B cell (primary cell): ENCODE results near the gene FXR2. TPM values are rescaled to one million over a fixed set of nuclear protein-coding genes. Genes with fewer than 3 reads are reported as not detected.
"Not testable (repeated sequence)": the region's sequence is repeated elsewhere in the genome, so short reads cannot be mapped to it uniquely, and the experiment has no call there.

Source experiments
- ATAC-seq: fragments of 200-7000 bp; cut with Tn5 transposase; one replicate; pipeline ENCODE4 v1.10.0; 2021; ENCODE audit warnings: low read depth, mild to moderate bottlenecking, moderate number of reproducible peaks, moderate library complexity
- CTCF ChIA-PET: fragments of 350-600 bp; sonication (Branson Sonifier 250); formaldehyde crosslinking; loops from one replicate; lab custom pipeline; 2021; ENCODE audit warnings: antibody characterized with exemption, inconsistent platforms; lab: Charles Lee
- POLR2A ChIA-PET: fragments of 350-600 bp; sonication (Branson Sonifier 250); formaldehyde crosslinking; loops from one replicate; lab custom pipeline; 2021; ENCODE audit warnings: antibody characterized with exemption; lab: Charles Lee
- DNase-seq: peaks from one replicate; pipeline ENCODE4 v3.0.0; 2013
- H2AFZ ChIP-seq: 2 replicates; pipeline ENCODE4 v1.6.1; 2012; ENCODE audit warnings: mild to moderate bottlenecking, low read depth, low read length; ENCODE audit not compliant: insufficient read depth, poor library complexity, severe bottlenecking
- H3K27ac ChIP-seq, 2 donors: 1 replicate in 1 of 2; 2 replicates in 1 of 2; pipeline ENCODE4 v1.5.1; 2012 to 2013; ENCODE audit warnings: low read length in 2 of 2, mild to moderate bottlenecking in 2 of 2, moderate library complexity in 1 of 2
- H3K27me3 ChIP-seq, 4 experiments: fragments of 200-600 bp in 1 of 4; sonication (generic) in 1 of 4; replicated peaks in 1 of 4; 1 replicate in 2 of 4; 2 replicates in 2 of 4; pipeline versions ENCODE4 v1.6.1 to v1.7.0; 2013 to 2016; ENCODE audit warnings: low read length in 3 of 4, mild to moderate bottlenecking in 2 of 4, mixed read lengths in 1 of 4, moderate library complexity in 1 of 4; ENCODE audit not compliant: insufficient read depth in 4 of 4, control insufficient read depth in 3 of 4; ENCODE audit errors: control extremely low read depth in 1 of 4
- H3K36me3 ChIP-seq, 2 experiments: replicated peaks in 1 of 2; 1 replicate in 1 of 2; 2 replicates in 1 of 2; pipeline versions ENCODE4 v1.6.1 to v1.7.1; 2013; ENCODE audit warnings: low read length in 1 of 2; ENCODE audit not compliant: insufficient read depth in 2 of 2, control insufficient read depth in 1 of 2; ENCODE audit errors: control extremely low read depth in 1 of 2, extremely low read depth in 1 of 2
- H3K4me1 ChIP-seq, 2 donors: fragments of 200-600 bp in 1 of 2; sonication (generic) in 1 of 2; 1 replicate in 1 of 2; 2 replicates in 1 of 2; pipeline versions ENCODE4 v1.5.1 to v1.6.1; 2013 to 2017; ENCODE audit warnings: low read length in 2 of 2; ENCODE audit not compliant: control insufficient read depth in 2 of 2, insufficient read depth in 2 of 2
- H3K4me2 ChIP-seq: replicated peaks from 2 replicates; pipeline ENCODE3; 2012; ENCODE audit warnings: mild to moderate bottlenecking, low read depth, low read length; ENCODE audit not compliant: poor library complexity, severe bottlenecking
- H3K4me3 ChIP-seq, 5 experiments: fragments of 200-600 bp in 1 of 5; sonication (generic) in 1 of 5; 1 replicate in 3 of 5; 2 replicates in 2 of 5; pipeline versions ENCODE4 v1.5.1 to v1.7.0; 2011 to 2016; ENCODE audit warnings: low read length in 4 of 5, mild to moderate bottlenecking in 4 of 5, low read depth in 2 of 5, control low read depth in 1 of 5, moderate library complexity in 1 of 5; ENCODE audit not compliant: insufficient read depth in 1 of 5; ENCODE audit errors: control extremely low read depth in 1 of 5, extremely low read depth in 1 of 5
- H3K79me2 ChIP-seq: fragments of 200-600 bp; sonication (generic); one replicate; pipeline ENCODE4 v1.6.0; 2016; ENCODE audit warnings: low read length; ENCODE audit not compliant: control insufficient read depth, insufficient read depth
- H3K9ac ChIP-seq: fragments of 200-600 bp; sonication (generic); 2 replicates; pipeline ENCODE4 v1.6.1; 2017; ENCODE audit warnings: mild to moderate bottlenecking, low read length, moderate library complexity
- H3K9me3 ChIP-seq, 3 donors: one replicate each; pipeline versions ENCODE4 v1.6.1 to v1.7.1; 2013; ENCODE audit warnings: low read length in 2 of 3; ENCODE audit not compliant: control insufficient read depth in 2 of 3, insufficient read depth in 1 of 3; ENCODE audit errors: control extremely low read depth in 1 of 3
- H4K20me1 ChIP-seq: 2 replicates; pipeline ENCODE4 v1.6.0; 2012; ENCODE audit warnings: mild to moderate bottlenecking, low read length; ENCODE audit not compliant: insufficient read depth, control insufficient read depth, poor library complexity, severe bottlenecking
- H3K27ac Mint-ChIP-seq: one replicate; pipeline ENCODE4 v1.8.0; 2021; ENCODE audit warnings: mixed read lengths
- H3K27me3 Mint-ChIP-seq: one replicate; pipeline ENCODE4 v1.8.0; 2021; ENCODE audit warnings: mixed read lengths
- H3K4me1 Mint-ChIP-seq: one replicate; pipeline ENCODE4 v1.8.0; 2021; ENCODE audit warnings: mixed read lengths
- H3K4me3 Mint-ChIP-seq: one replicate; pipeline ENCODE4 v1.8.0; 2021; ENCODE audit warnings: mixed read lengths
- H3K9me3 Mint-ChIP-seq: one replicate; pipeline ENCODE4 v1.8.0; 2022; ENCODE audit warnings: mixed read lengths; ENCODE audit not compliant: insufficient read depth
- CTCF ChIP-seq: fragments of 200-600 bp; IDR thresholded peaks from one replicate; pipeline ENCODE4 v1.8.0; 2022; ENCODE audit warnings: antibody characterized with exemption, mild to moderate bottlenecking
- EZH2 ChIP-seq: IDR thresholded peaks from 2 replicates; pipeline ENCODE4 v1.6.1; 2012; ENCODE audit warnings: borderline replicate concordance, low read depth, mild to moderate bottlenecking, moderate library complexity, low read length; ENCODE audit not compliant: insufficient read depth, poor library complexity, severe bottlenecking
- WGBS: methylation state at CpG from one replicate; pipeline ENCODE4 v1.1.5; 2013; ENCODE audit warnings: missing lambda C conversion rate; ENCODE audit not compliant: insufficient coverage; 5-methylcytosine and 5-hydroxymethylcytosine counted together
- intact Hi-C: fragments of 100-400 bp; cut with micrococcal nuclease; formaldehyde crosslinking; loops from one replicate; pipeline ENCODE4 v1.10.0; 2022
- polyA plus RNA-seq: library from polyadenylated mRNA; depleted of rRNA; stranded (reverse); fragments of >200 nt; gene quantifications from 2 replicates; pipeline ENCODE4 v1.2.3, GENCODE V29; 2012
- total RNA-seq, 2 donors: library from RNA; stranded (reverse); fragments of 120-200 nt in 1 of 2; gene quantifications; 1 replicate in 1 of 2; 2 replicates in 1 of 2; pipeline versions ENCODE4 v1.2.3 to v1.2.4, GENCODE V29; 2013 to 2022

The FXR2 gene
- total and polyA plus RNA-seq, 2 donors (not counting 1 experiment from before 2014, with no cell fraction given) = 37.2 to 45.8 TPM

GRCh38 chr17:7626956-7627249 lies 12.2 kb upstream of the FXR2 start:
- ATAC-seq (no peak), DNase-seq (no peak)
- 21% methylated on average over 3 of the region's 6 CpGs for WGBS
- no peaks in the 10 kb centered on the region for H3K9me3 Mint-ChIP-seq
- peaks cover 17% of the 10 kb centered on the region for H3K4me1 Mint-ChIP-seq
- Histone ChIP-seq H3K4me1 (peaks cover 6 to 14% of the 10 kb centered on the region in 2 donors), H2AFZ (peak overlapping the region; percentile 89), H4K20me1 (no peaks in the 10 kb centered on the region), H3K27me3 (no peaks in the 10 kb centered on the region), H3K4me3 (peak overlapping the region; percentile 55 to 97 (median 89)), H3K9ac (peak overlapping the region; percentile 96), H3K4me2 (peak overlapping the region; percentile 85), H3K27ac (peak overlapping the region in 1 of 2 donors; percentile 88), H3K36me3 (no peaks in the 10 kb centered on the region), H3K9me3 (no peaks in the 10 kb centered on the region), H3K79me2 (peaks cover 11% of the 10 kb centered on the region)
- H3K27me3 Mint-ChIP-seq = no peaks in the 10 kb centered on the region
- H3K27ac Mint-ChIP-seq = no peak overlapping the region
- H3K4me3 Mint-ChIP-seq = peak overlapping the region; percentile 93
- POLR2A ChIA-PET = interaction anchor here (0.6 to 2.0 kb wide), 7 partner anchors 12 to 375 kb away, joined by 3 to 18 read pairs (median 3); partner anchors contain the start of genes CTDNEP1, ELP5, FXR2 and TP53
- TF ChIP-seq EZH2 (no peak), CTCF (no peak)
- CTCF ChIA-PET = interaction anchor here (0.6 to 2.4 kb wide), 5 partner anchors 11 to 673 kb away, joined by 3 to 29 read pairs (median 6); partner anchors contain the start of genes FXR2, TP53 and WRAP53
- intact Hi-C loops = loop anchor here (1.0 kb wide), 3 partner anchors 12 to 59 kb away; partner anchors contain the start of gene ATP1B2

- Mint-ChIP-seq H3K27ac (peak overlapping the region; percentile 32), H3K4me3 (peak overlapping the region; percentile 93), H3K9me3 (no peaks in the 10 kb centered on the region), H3K4me1 (peaks cover 17% of the 10 kb centered on the region), H3K27me3 (no peaks in the 10 kb centered on the region)
- Histone ChIP-seq H3K4me2 (peak overlapping the region; percentile 85), H3K27me3 (no peaks in the 10 kb centered on the region), H3K4me1 (peaks cover 6 to 14% of the 10 kb centered on the region in 2 donors), H4K20me1 (no peaks in the 10 kb centered on the region), H3K9me3 (no peaks in the 10 kb centered on the region), H3K27ac (no peak overlapping the region), H3K4me3 (no peak overlapping the region), H2AFZ (no peak overlapping the region), H3K9ac (no peak overlapping the region), H3K79me2 (peaks cover 11% of the 10 kb centered on the region), H3K36me3 (no peaks in the 10 kb centered on the region)
- ATAC-seq (no peak), DNase-seq (no peak)
- 99% methylated on average over 5 of the region's 7 CpGs for WGBS
- TF ChIP-seq EZH2 = no peak
- no peak for TF ChIP-seq CTCF
- CTCF ChIA-PET = interaction anchor here (1.9 to 2.4 kb wide), 2 partner anchors 11 to 61 kb away, joined by 11 to 29 read pairs; partner anchors contain the start of genes FXR2, TP53 and WRAP53
- POLR2A ChIA-PET = interaction anchor here (1.1 kb wide), 1 partner anchor 58 kb away, joined by 3 read pairs; no protein-coding TSS in a partner anchor
- intact Hi-C loops = no loop called here
These were observed 11.6 kb upstream of the FXR2 start for GRCh38 chr17:7626307-7626706.

- H3K4me3 Mint-ChIP-seq, H3K27me3 ChIP-seq, H3K36me3 ChIP-seq, CTCF ChIA-PET, POLR2A ChIA-PET, H3K4me3 ChIP-seq, H3K9ac ChIP-seq, H3K27me3 Mint-ChIP-seq, H3K27ac ChIP-seq, H3K4me2 ChIP-seq, ATAC-seq, DNase-seq, H2AFZ ChIP-seq, H3K9me3 ChIP-seq, H3K27ac Mint-ChIP-seq, intact Hi-C loops, H4K20me1 ChIP-seq, H3K9me3 Mint-ChIP-seq: not testable (repeated sequence)
- H3K79me2 ChIP-seq = peaks cover 11% of the 10 kb centered on the region
- peaks cover 6 to 14% of the 10 kb centered on the region in 2 donors for H3K4me1 ChIP-seq
- H3K4me1 Mint-ChIP-seq = peaks cover 17% of the 10 kb centered on the region
- 98% methylated on average over 14 of the region's 16 CpGs for WGBS
These were observed 11.1 kb upstream of the FXR2 start for GRCh38 chr17:7625749-7626148.
